GM12872 (cell line): ENCODE data around the gene PNPLA1.
A peak's percentile ranks its signal among the peaks of the same experiment; 100 is the strongest.

ENCODE experiments used
- TF ChIP-seq, protein P1 (sequence below): IDR thresholded peaks from 3 replicates; pipeline ENCODE4 v1.5.1; 2011; ENCODE audit warnings: low read depth, mild to moderate bottlenecking, low read length, moderate library complexity; ENCODE audit not compliant: insufficient read depth

PNPLA1 gene

DNA sequence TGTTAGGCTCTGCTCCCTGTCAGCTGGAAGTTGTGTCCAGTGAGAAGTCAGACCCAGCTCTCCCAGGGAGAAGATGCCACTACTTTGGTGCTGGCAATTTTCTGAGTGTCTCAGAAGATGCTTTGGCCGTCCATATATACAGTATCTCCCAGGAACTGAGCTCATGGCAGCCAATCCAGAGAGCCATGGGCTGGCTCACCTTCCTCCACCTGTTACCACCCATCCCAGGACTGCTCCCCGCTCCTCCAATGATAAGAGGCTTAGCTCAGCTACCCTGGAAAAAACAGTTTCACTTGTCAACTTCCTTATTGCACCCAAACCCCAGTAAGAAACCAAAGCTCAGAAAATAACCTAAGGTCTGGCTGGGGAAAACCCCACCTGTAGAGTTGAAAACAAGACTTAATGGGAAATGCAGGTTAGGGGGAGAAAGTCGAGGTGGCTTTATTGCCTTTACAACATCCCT, 67.0 kb downstream of the PNPLA1 start, which contains the start of gene BNIP5:
BNIP5 (minus strand) TSS at position 110 of the 463 bp plus-strand sequence. CDS start 6,198 bp downstream, outside the sequence.
- TF ChIP-seq, protein P1, sequence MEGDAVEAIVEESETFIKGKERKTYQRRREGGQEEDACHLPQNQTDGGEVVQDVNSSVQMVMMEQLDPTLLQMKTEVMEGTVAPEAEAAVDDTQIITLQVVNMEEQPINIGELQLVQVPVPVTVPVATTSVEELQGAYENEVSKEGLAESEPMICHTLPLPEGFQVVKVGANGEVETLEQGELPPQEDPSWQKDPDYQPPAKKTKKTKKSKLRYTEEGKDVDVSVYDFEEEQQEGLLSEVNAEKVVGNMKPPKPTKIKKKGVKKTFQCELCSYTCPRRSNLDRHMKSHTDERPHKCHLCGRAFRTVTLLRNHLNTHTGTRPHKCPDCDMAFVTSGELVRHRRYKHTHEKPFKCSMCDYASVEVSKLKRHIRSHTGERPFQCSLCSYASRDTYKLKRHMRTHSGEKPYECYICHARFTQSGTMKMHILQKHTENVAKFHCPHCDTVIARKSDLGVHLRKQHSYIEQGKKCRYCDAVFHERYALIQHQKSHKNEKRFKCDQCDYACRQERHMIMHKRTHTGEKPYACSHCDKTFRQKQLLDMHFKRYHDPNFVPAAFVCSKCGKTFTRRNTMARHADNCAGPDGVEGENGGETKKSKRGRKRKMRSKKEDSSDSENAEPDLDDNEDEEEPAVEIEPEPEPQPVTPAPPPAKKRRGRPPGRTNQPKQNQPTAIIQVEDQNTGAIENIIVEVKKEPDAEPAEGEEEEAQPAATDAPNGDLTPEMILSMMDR: no peak

DNA sequence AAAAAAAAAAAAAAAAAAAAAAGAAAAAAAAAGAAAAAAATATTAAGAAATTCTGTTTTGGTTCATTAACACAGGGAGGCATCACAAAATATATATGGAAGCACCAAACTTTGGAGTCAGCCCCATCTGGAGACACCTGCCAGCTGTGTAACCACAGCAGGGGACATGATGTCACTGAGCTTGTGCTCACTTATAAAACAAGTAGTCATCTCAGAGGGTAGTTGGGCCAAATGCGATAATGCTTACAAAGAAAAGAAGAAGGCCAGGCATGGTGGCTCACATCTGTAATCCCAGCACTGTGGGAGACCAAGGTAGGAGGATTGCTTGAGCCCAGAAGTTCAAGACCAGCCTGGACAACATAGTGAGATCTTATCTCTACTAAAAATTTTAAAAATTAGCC, 68.0 kb downstream of the PNPLA1 start:
- TF ChIP-seq, protein P1: no peak

- TF ChIP-seq, protein P1: no peak
Measured at GRCh38 chr6:36339146-36339545, 69.3 kb downstream of the PNPLA1 start.

DNA sequence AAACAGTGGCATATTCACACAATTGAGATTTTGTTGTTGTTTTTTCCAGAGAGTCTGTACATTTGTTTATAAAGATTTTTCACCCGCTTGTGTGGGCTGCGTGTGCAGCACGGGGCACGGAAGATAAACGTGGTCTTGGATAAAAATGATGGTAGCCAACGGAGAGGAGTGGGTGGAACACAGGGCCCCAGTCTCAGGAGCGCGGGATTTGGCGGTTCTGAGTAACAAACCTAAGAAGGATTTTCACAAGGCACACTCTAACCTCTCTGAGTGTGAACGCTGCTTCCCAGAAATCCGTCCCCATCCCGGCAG, 70.4 kb downstream of the PNPLA1 start:
- TF ChIP-seq, protein P1: no peak

- TF ChIP-seq, protein P1: peak; percentile 99
Measured at GRCh38 chr6:36340618-36341454, 71.0 kb downstream of the PNPLA1 start.

DNA sequence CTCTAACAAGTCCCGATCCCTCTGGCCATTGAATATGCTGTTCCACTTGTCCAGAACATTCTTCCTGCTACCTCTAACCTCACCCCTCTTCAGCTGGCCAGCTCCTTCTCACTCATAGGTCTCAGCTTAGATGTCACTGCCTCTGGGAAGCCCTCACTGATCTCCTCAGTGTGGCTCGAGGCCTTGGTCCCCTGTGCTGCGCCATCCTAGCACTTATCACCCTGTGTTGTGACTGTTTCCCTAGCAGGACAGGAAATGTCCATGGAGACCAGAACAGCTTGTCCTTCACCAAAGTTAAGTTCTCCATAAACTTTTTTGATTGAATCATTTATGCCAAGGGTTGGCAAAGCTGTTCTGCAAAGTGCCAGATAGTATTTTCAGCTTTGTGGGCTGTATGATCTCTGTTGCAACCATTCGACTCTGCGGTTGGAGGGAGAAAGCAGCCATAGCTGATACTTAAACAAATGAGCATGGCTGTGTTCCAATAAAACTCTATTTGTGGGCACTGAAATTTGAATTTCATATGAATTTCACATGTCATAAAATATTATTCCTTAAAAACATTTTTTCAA, 73.3 kb downstream of the PNPLA1 start:
- TF ChIP-seq, protein P1: no peak

DNA sequence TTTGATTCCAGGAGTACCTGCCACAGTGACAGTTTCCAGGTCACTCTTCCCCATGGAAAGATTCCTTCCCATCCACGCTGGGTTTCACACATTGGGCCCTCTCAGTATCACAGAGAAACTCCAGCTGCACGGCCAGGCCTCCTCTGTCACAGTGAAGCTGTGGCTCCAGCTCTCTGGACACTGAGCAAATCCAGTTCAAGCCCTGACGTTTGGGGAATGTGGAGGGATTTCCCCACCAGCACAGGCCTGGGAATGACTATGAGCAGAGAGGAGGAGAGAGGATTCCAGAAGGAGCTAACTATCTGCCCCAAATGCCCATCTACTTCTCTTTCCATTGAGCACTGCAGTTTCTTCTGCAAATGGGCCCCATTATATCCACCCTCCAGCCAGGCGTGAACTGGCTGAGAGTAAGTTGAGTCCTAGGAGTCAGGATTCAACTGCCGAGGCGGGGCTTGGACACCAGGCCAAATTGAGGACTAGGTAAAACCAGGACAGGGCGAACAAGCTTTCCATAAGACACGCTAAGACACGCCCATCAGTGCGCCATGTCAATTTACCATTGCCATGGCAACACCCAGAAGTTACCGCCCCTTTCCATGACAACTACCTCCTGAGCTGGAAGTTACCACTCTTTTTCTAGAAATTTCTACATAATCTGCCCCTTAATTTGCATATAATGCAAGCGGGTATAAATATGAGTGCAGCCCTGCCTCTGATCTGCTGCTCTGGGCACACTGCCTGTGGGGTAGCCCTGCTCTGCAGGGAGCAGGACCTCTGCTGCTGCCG, 76.0 kb downstream of the PNPLA1 start:
- TF ChIP-seq, protein P1: no peak
